Astrocyte of the spinal cord (primary cell): ENCODE data around the gene ARHGAP25.

ENCODE experiments used
- DNase-seq: peaks from one replicate; pipeline ENCODE4 v3.0.0; 2011; ENCODE audit warnings: low read depth, low spot score
- H3K4me3 ChIP-seq: 2 replicates; pipeline ENCODE4 v1.5.1; 2011; ENCODE audit warnings: low read depth, mild to moderate bottlenecking, low read length, moderate library complexity
- in situ Hi-C: cut with HindIII; loops from 2 replicates; pipeline ENCODE4 v1.10.0; 2017; ENCODE audit warnings: low sequenced_read_pairs
- TF ChIP-seq, protein P1 (sequence below): IDR thresholded peaks from 2 replicates; pipeline ENCODE4 v1.5.1; 2012; ENCODE audit warnings: low read depth, mild to moderate bottlenecking, low read length, inconsistent platforms

Gene ARHGAP25

DNA sequence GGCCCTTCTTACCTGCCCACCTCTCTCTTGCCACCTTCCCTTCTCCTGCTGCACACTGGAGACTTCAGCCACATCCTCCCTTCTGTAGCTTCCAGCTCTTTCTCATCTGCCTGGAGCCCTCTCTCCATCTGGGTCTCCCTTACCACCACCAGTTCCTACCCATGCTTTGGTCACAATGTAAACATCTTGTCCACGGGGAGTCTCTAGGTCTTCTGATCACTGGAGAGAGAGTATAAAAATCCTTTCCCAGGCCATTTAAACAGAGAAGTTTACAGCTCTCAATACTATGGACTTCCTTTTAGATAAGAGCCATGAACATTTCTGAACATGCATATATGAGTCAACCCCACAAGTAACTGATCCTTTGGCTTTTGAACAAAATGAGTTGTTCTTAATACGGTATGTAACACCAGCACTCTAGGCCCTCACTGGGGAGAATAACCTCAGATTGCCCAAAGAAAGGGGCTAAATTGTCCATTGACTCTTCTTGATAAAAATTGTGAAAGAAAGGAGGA lies 5.8 kb downstream of the ARHGAP25 start:
- TF ChIP-seq, protein P1, sequence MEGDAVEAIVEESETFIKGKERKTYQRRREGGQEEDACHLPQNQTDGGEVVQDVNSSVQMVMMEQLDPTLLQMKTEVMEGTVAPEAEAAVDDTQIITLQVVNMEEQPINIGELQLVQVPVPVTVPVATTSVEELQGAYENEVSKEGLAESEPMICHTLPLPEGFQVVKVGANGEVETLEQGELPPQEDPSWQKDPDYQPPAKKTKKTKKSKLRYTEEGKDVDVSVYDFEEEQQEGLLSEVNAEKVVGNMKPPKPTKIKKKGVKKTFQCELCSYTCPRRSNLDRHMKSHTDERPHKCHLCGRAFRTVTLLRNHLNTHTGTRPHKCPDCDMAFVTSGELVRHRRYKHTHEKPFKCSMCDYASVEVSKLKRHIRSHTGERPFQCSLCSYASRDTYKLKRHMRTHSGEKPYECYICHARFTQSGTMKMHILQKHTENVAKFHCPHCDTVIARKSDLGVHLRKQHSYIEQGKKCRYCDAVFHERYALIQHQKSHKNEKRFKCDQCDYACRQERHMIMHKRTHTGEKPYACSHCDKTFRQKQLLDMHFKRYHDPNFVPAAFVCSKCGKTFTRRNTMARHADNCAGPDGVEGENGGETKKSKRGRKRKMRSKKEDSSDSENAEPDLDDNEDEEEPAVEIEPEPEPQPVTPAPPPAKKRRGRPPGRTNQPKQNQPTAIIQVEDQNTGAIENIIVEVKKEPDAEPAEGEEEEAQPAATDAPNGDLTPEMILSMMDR, result no peak
- H3K4me3 ChIP-seq, result no peak overlapping the region
- peak; percentile 16 for DNase-seq
- in situ Hi-C loops, result no loop called here

DNA sequence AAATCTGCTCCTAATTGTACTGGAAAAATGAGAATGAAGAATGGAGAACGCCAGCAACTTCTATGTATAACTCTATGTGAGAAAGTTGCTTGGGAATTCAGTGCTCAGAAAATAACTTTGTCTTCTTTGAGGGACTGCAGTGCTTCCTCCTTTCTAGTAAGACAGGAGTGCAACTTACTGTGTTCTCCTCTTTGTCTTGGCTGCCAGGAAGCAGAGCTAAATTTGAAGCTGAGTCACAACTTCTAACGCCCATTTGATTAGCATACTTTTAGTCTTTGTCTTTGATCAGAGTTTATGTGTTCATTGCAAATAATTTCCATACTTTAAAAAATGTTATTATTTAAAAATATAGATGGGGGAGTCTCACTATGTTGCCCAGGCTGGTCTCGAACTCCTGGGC lies 6.6 kb downstream of the ARHGAP25 start:
- DNase-seq, result no peak
- in situ Hi-C loops, result no loop called here
- no peak overlapping the region for H3K4me3 ChIP-seq
- TF ChIP-seq, protein P1, result no peak

DNA sequence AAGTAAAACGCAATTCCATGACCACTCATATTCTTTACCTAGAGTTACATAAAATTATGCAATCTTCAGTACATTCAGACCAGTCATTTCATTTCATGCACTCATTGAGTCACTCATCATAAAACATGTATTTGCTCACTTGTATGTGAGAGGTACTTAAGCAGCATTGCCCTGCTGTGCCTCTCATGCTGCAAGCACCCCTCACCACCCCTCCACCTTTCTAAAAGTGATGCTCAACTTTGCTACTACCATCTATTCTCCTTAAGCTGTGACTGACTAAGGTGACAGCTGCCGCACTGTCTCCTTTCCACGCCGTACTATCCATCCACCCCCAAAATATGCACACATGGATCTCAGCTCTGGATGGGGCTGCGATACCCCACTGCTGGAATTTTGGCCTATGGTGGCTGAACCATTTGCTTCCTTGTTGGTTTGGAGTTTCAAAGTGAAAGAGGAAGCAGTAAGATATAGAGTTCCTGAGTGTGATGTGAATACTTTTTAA lies 7.2 kb downstream of the ARHGAP25 start:
- TF ChIP-seq, protein P1, result no peak
- no peak for DNase-seq
- in situ Hi-C loops, result no loop called here
- no peak overlapping the region for H3K4me3 ChIP-seq

DNA sequence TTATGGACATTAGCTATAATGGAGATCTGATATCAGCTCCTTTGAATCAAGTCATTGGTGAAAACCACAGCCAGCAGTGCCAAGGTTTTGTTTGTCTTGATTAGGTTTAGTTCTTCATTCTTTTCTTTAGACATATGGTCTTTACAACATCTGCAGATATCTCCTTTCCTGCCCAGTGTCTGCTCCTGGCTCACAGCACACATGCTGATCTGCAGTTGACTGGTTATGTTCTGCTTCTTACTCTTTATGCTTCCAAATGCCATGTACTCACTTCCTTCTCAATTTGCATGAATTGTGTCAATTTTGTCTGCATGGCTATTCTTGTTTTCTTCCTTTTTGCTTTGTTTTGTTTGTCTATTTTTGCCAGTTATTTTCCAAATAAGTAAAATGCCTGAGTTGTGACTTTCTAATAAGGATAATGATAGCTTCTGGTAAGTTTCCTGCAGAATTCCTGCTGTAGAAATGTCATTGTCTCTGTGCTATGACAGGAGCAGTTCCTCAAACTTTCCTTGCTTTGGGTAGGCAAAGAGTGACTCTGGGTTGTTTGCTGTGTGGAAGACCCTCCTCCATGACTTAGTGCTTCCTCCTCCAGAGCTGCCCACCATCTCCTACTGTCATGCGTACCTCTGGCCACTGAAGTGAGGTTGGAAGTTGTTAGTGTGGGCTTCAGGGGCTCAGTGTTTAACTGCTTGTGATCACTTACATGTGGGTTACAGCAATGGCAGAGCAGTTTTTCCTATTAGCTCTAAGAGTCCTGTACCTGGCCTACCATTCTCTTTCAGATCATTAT lies 8.2 kb downstream of the ARHGAP25 start:
- TF ChIP-seq, protein P1, result no peak
- no peak overlapping the region for H3K4me3 ChIP-seq
- no peak for DNase-seq
- in situ Hi-C loops, result no loop called here

DNA sequence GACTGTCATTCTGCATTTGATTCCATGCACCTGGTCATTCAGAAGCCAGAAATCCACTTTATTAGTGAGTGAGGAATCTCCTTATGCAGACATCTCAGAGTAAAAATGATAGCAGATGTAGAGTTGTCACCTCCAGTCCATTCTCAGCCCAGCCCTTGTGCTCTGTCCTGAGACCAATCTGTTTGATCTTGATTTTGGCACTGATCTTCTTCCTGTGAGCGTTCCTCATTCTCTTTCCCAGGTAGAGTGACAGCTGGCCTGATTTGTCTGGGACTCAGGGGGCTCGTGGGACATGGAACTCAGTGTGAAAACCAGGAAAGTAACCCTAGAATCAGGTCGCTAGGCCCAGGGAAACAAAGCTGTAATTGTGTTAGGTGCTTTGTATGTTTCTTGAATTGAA lies 8.9 kb downstream of the ARHGAP25 start:
- H3K4me3 ChIP-seq, result no peak overlapping the region
- DNase-seq, result no peak
- TF ChIP-seq, protein P1, result no peak
- in situ Hi-C loops, result no loop called here

DNA sequence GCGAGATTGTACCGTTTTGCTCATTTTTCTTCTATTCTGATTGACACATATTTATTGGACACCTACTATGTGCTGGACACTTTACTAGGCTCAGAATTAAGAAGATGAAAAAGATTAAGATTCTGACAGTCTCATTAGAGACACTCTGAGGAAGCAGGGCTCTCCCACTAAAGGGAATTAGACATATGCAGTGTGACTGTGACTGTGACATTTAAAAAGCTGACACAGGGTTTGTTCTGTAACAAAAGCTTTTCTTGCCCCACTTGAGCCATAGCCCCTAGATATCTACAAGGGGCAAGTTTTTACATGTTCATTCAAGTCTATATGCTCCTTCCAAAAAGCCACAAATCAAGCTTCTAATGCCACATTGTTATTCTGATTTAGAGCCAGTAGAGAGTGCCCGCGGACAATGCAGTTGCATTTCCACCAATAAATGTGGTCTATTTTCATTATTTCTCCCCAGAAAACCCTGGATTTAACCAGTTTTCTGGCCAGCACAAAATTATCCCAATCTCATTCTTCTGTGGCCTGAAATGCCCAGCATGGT lies 9.8 kb downstream of the ARHGAP25 start:
- no peak for DNase-seq
- TF ChIP-seq, protein P1, result no peak
- in situ Hi-C loops, result no loop called here
- no peak overlapping the region for H3K4me3 ChIP-seq
